ENCODE results near the gene SUN3. TPM values are rescaled to one million over a fixed set of nuclear protein-coding genes. Genes with fewer than 3 reads are reported as not detected.

The SUN3 gene
- total RNA-seq, 2 experiments from 2014 or later = 0.95 TPM; not detected in 1

DNA sequence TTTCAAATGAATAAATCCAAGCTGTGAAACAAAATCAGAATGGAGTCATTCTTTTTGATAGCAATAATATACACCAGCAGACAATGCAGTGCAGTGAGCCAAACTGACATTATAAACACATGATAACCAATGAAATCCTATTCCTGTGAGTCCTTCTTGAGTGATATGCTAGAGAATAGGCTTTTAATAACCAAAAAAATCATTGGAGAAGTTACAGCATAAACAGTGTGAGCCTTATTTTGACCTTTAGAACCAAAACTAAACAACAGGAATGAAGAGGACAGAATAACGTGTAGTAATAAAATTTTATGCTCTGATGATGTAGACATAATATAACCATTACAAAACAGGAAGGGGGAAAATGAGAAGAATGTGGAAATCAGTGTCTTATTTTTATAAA, 58.1 kb downstream of the SUN3 start:
- peaks cover 58% of the 10 kb centered on the region for H3K36me3 Mint-ChIP-seq (ENCODE audit: low read depth)
- H3K4me1 Mint-ChIP-seq (ENCODE audit: low read depth) = peaks cover 35% of the 10 kb centered on the region
- no peak overlapping the region for H3K4me3 Mint-ChIP-seq
- intact Hi-C loops (cut with micrococcal nuclease) = no loop called here
- ChIA-PET POLR2A (no interaction called here), CTCF (interaction anchor here (0.7 to 3.5 kb wide), 3 partner anchors 8 to 139 kb away, joined by 3 to 21 read pairs (median 13); partner anchors contain the start of gene HUS1)
- no peaks in the 10 kb centered on the region for H3K27me3 Mint-ChIP-seq
- no peak for ATAC-seq
- no peak for DNase-seq
- H3K9me3 Mint-ChIP-seq = no peaks in the 10 kb centered on the region
- H3K27ac Mint-ChIP-seq = no peak overlapping the region
- TF ChIP-seq, protein P1, sequence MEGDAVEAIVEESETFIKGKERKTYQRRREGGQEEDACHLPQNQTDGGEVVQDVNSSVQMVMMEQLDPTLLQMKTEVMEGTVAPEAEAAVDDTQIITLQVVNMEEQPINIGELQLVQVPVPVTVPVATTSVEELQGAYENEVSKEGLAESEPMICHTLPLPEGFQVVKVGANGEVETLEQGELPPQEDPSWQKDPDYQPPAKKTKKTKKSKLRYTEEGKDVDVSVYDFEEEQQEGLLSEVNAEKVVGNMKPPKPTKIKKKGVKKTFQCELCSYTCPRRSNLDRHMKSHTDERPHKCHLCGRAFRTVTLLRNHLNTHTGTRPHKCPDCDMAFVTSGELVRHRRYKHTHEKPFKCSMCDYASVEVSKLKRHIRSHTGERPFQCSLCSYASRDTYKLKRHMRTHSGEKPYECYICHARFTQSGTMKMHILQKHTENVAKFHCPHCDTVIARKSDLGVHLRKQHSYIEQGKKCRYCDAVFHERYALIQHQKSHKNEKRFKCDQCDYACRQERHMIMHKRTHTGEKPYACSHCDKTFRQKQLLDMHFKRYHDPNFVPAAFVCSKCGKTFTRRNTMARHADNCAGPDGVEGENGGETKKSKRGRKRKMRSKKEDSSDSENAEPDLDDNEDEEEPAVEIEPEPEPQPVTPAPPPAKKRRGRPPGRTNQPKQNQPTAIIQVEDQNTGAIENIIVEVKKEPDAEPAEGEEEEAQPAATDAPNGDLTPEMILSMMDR (IDR thresholded peaks at IDR 0.05) = no peak

DNA sequence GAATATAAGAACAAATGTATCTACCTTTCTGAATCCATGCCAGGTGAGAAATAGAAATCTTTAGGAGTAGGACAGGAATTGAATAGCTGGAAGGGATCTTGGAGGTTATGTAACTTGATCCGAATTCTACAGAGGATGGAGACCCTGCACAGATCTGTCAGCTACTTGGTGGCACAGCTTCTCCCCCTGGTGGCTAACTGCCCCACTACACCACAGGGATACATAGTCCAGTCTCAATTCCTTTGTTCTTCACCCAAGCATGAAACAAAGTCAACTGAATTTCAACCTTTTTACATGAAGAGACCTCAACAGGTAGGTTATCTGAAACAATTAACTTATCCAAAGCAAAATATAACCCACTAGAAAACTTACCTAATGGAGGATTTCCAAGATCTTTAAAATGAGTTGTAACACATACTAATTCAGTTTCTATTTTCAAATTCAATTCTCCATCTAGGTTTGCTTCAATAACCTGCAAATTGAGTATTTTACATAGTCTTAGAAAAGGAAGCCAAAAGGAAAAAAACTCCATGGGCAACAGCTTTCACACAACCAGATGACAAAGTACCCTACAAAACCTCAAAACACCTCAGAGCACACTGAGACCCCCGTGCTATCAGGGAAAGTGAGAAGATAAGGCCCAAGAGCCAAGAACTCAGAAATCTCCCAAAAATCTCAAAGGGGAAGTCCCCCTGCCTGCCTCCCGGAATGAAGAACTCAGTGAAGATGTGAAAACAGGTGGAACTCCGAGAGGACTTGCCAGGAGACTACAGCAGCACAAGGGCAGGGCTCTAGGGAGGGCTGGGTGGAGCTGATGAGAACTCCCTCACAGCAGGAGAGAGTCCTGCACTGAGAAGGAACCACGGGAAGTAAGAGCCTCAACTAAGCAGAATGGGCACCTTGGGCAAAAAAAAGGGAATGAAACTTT, 59.8 kb downstream of the SUN3 start:
- Mint-ChIP-seq H3K27me3 (no peaks in the 10 kb centered on the region), H3K4me1 (ENCODE audit: low read depth) (peaks cover 28% of the 10 kb centered on the region), H3K27ac (peak overlapping the region; percentile 51), H3K4me3 (no peak overlapping the region), H3K9me3 (no peaks in the 10 kb centered on the region), H3K36me3 (ENCODE audit: low read depth) (peaks cover 68% of the 10 kb centered on the region)
- TF ChIP-seq, protein P1 (IDR thresholded peaks at IDR 0.05) = peak; percentile 85
- CTCF ChIA-PET = interaction anchor here (0.7 to 3.5 kb wide), 18 partner anchors 10 to 159 kb away, joined by 3 to 21 read pairs (median 4); partner anchors contain the start of genes HUS1 and PKD1L1
- ATAC-seq (peak; percentile 83), DNase-seq (peak; percentile 75)
- POLR2A ChIA-PET = interaction anchor here (1.0 kb wide), 1 partner anchor 9 kb away, joined by 7 read pairs; no protein-coding TSS in a partner anchor
- intact Hi-C loops (cut with micrococcal nuclease) = no loop called here

DNA sequence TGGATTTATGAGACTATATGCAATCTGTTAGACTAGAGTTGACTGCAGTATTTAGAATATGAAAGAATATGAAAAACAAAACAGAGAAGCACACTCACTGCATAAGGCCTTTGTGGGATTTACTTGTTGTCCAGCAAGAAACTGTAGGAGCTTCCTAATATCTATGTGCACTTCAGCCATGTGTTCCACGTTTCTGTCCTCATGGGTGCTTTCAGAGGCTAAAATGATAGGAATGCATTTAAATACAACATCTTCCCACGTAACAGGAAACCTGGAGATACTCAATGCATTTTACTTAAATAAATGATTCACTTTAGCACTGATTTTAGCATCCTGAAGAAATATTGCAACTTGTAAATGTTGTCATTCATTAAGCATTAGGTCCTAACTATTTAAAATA, 61.2 kb downstream of the SUN3 start:
- Mint-ChIP-seq H3K4me3 (no peak overlapping the region), H3K27ac (no peak overlapping the region), H3K4me1 (ENCODE audit: low read depth) (peaks cover 17% of the 10 kb centered on the region), H3K9me3 (no peaks in the 10 kb centered on the region), H3K27me3 (no peaks in the 10 kb centered on the region), H3K36me3 (ENCODE audit: low read depth) (peaks cover 63% of the 10 kb centered on the region)
- DNase-seq (no peak), ATAC-seq (no peak)
- POLR2A ChIA-PET = no interaction called here
- TF ChIP-seq, protein P1 (IDR thresholded peaks at IDR 0.05) = no peak
- intact Hi-C loops (cut with micrococcal nuclease) = no loop called here
- CTCF ChIA-PET = interaction anchor here (3.2 to 3.5 kb wide), 2 partner anchors 11 to 23 kb away, joined by 11 to 13 read pairs; partner anchors contain the start of gene HUS1

DNA sequence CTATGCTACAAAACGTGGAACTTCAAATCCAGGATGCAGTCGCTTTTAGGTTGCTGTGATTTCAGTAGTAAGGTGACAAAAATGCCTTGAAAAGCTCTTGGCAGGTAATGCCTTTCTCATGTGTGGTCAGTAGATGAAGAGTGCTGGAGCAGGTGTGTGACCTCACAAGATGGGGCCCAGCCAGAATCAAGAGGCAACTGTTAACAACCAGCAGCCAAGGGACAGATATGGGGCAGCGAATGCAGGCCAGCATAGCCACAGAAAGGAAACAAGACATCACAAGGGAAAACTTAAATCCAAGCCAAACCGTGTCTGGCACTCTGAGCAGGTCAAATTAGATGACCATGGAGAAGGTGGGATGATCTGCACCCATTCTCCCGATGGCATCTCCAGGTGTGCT, 61.8 kb downstream of the SUN3 start:
- Mint-ChIP-seq H3K36me3 (ENCODE audit: low read depth) (peaks cover 63% of the 10 kb centered on the region), H3K27me3 (no peaks in the 10 kb centered on the region), H3K9me3 (no peaks in the 10 kb centered on the region), H3K27ac (no peak overlapping the region), H3K4me3 (no peak overlapping the region), H3K4me1 (ENCODE audit: low read depth) (peaks cover 17% of the 10 kb centered on the region)
- ChIA-PET CTCF (interaction anchor here (1.0 to 3.2 kb wide), 2 partner anchors 22 to 143 kb away, joined by 5 to 11 read pairs; no protein-coding TSS in a partner anchor), POLR2A (no interaction called here)
- ATAC-seq = no peak
- intact Hi-C loops (cut with micrococcal nuclease) = no loop called here
- no peak for DNase-seq
- TF ChIP-seq, protein P1 (IDR thresholded peaks at IDR 0.05) = no peak

DNA sequence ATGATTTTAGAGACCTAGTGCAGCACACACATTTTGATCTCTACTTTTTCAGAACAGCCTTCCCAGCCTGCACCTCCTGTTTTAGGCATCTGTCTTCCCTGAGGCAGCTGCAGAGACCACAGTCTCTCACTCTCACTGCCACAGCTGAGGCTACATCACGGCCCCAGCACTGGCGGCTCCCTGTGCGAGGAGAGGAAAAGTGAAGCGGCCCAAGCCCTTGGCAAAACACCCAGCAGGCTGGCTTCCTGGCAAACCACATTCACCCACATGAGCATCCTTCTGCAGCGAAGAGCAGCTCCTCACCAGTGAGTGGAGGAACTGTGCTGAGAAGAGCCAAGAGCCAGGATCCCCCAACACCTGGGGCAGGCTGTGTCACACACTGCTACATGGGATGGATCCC, 63.5 kb downstream of the SUN3 start:
- no peak for ATAC-seq
- H3K27me3 Mint-ChIP-seq = no peaks in the 10 kb centered on the region
- intact Hi-C loops (cut with micrococcal nuclease) = no loop called here
- TF ChIP-seq, protein P1 (IDR thresholded peaks at IDR 0.05) = no peak
- DNase-seq = no peak
- CTCF ChIA-PET = interaction anchor here (1.5 to 3.2 kb wide), 3 partner anchors 8 to 144 kb away, joined by 3 to 14 read pairs (median 11); no protein-coding TSS in a partner anchor
- H3K27ac Mint-ChIP-seq = no peak overlapping the region
- peaks cover 13% of the 10 kb centered on the region for H3K4me1 Mint-ChIP-seq (ENCODE audit: low read depth)
- POLR2A ChIA-PET = interaction anchor here (1.5 kb wide), 2 partner anchors 13 to 145 kb away, joined by 3 to 5 read pairs; no protein-coding TSS in a partner anchor
- no peak overlapping the region for H3K4me3 Mint-ChIP-seq
- H3K36me3 Mint-ChIP-seq (ENCODE audit: low read depth) = peaks cover 69% of the 10 kb centered on the region
- H3K9me3 Mint-ChIP-seq = no peaks in the 10 kb centered on the region

Measured in activated CD8-positive, alpha-beta T cell treated with anti-CD3 and anti-CD28 coated beads for 36 hours (primary cell).